ENCODE data around the gene WDR62.

WDR62 gene

DNA sequence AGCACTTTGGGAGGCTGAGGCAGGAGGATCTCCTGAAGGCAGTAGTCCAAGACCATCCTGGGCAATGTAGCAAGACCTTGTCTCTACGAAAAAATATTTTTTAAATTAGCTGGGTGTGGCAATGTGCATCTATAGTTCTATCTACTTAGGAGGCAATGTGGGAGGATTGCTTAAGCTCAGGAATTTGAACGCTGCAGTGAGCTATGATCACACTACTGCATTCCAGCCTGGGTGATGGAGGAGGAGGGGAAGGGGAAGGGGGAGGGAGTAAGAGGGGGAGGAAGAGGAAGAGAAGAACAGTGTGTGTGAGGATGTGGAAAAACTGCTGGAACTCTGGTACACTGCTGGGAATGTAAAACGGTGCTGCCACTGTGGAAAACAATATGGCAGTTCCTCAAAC, 12.9 kb upstream of the WDR62 start:
- TF ChIP-seq, protein P1, sequence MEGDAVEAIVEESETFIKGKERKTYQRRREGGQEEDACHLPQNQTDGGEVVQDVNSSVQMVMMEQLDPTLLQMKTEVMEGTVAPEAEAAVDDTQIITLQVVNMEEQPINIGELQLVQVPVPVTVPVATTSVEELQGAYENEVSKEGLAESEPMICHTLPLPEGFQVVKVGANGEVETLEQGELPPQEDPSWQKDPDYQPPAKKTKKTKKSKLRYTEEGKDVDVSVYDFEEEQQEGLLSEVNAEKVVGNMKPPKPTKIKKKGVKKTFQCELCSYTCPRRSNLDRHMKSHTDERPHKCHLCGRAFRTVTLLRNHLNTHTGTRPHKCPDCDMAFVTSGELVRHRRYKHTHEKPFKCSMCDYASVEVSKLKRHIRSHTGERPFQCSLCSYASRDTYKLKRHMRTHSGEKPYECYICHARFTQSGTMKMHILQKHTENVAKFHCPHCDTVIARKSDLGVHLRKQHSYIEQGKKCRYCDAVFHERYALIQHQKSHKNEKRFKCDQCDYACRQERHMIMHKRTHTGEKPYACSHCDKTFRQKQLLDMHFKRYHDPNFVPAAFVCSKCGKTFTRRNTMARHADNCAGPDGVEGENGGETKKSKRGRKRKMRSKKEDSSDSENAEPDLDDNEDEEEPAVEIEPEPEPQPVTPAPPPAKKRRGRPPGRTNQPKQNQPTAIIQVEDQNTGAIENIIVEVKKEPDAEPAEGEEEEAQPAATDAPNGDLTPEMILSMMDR (conservative IDR thresholded peaks at IDR 0.05; ENCODE audit: control insufficient read depth, insufficient read depth, low read depth, low read length) = no peak
- peak; percentile 79 for DNase-seq (ENCODE audit: low read depth)

DNA sequence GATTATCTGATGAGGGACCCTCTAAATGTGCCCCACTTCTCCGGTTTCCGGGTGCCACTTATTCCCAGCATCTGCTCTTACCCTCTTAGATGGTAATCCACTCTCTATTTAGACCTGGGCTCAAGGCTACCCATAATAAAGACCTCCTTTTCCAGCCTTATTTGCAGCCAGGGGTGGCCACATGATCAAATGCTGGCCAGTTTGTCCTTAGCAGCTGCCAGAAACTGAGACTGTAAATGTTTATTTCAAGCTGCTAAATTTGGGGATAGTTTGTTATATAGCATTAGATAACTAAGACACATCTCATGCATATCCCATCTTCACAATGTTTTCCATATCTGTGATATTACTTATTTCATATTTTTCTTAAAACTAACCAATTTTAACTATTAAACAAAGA, 10.7 kb upstream of the WDR62 start:
- H3K4me3 ChIP-seq (ENCODE audit: control insufficient read depth, low read depth, low read length) = no peak overlapping the region
- TF ChIP-seq, protein P1 (conservative IDR thresholded peaks at IDR 0.05; ENCODE audit: control insufficient read depth, insufficient read depth, low read depth, low read length) = no peak
- DNase-seq (ENCODE audit: low read depth) = no peak

More for the DNA sequence above, 12.9 kb upstream of the WDR62 start:
- no peak overlapping the region for H3K4me3 ChIP-seq (ENCODE audit: control insufficient read depth, low read depth, low read length)

DNA sequence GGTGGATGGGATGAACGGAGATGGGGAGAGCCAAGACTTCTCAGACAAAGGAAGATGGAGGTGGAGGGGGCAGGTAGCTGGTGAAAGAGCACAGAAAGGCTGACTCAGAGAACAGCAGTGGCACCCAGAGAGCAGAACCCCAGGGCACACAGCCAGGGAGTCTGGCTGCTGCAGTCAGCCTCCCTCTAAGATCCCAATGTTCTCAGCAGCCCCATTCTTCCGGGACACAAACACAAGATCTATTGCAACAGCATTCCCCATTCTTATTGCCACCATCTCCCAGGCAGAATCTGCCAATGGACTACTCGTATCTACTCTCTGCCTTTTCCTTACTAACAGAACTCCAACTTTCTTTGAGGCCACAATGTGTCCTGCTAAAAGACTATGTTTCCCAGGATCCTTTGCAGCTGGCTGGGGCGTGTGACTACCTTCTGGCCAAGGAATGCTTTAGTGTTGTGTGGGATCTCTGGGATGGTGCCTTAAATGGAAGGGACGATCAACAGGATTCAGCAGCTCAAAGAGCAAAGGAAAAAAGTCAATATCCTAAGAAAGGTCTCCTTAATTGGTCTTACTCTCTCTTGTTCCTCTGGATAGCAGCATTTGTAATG, 8.2 kb upstream of the WDR62 start:
- no peak overlapping the region for H3K4me3 ChIP-seq (ENCODE audit: control insufficient read depth, low read depth, low read length)
- peak; percentile 66 for DNase-seq (ENCODE audit: low read depth)
- TF ChIP-seq, protein P1 (conservative IDR thresholded peaks at IDR 0.05; ENCODE audit: control insufficient read depth, insufficient read depth, low read depth, low read length) = no peak

GRCh38 chr19:36047835-36048234, 6.9 kb upstream of the WDR62 start:
- TF ChIP-seq, protein P1 (conservative IDR thresholded peaks at IDR 0.05; ENCODE audit: control insufficient read depth, insufficient read depth, low read depth, low read length) = no peak
- no peak for DNase-seq (ENCODE audit: low read depth)
- H3K4me3 ChIP-seq (ENCODE audit: control insufficient read depth, low read depth, low read length) = no peak overlapping the region

DNA sequence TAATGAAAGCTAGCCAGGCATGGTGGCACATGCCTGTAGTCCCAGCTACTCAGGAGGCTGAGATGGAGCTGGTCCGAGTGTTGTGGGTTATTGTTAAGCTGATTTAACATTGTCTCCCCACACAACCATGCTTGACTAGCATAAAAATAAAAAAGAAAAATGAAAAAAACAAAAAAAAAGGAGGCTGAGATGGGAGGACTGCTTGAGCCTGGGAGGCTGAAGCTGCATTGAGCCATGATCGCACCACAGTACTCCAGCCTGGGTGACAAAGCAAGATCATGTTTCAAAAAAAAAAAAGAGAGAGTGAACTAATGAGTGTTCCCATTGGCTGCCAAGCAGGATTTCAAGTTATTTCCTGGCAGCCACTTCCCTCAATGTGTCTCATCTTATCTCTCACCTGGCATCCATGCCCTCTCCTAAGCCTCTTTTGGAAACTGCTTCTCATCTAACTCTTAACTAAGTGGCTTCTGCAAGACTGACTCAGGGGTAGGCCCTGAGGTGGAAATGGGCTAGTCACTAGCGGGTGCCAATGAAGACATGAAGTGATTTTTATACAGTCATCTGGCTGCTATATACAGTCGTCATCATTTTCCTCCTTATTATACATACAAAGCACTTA, 5.5 kb upstream of the WDR62 start:
- peak; percentile 9 for DNase-seq (ENCODE audit: low read depth)

DNA sequence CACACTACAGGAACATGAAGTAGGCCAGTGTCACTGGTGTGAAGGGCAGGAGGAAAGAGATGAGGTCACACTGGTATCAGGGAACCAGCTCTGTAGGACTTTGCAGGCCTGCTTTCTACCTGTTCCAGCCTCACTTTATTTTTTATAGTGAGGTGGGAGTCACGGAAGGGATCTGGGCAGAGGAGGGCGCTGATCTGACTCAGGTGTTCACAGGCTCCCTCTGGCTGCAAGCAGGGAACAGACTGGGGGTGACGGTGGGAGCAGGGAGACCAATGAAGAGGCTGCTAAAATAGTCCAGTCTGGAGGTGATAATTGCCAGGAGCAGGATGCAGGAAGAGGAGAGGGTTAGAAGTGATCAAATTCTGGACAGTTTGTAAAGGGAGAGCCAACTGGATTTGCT, 3.5 kb upstream of the WDR62 start:
- TF ChIP-seq, protein P1 (conservative IDR thresholded peaks at IDR 0.05; ENCODE audit: control insufficient read depth, insufficient read depth, low read depth, low read length) = peak; percentile 14
- no peak for DNase-seq (ENCODE audit: low read depth)
- no peak overlapping the region for H3K4me3 ChIP-seq (ENCODE audit: control insufficient read depth, low read depth, low read length)

More for the DNA sequence above, 5.5 kb upstream of the WDR62 start:
- TF ChIP-seq, protein P1 (conservative IDR thresholded peaks at IDR 0.05; ENCODE audit: control insufficient read depth, insufficient read depth, low read depth, low read length) = no peak
- H3K4me3 ChIP-seq (ENCODE audit: control insufficient read depth, low read depth, low read length) = no peak overlapping the region

All from fibroblast of mammary gland (primary cell).